ENCODE data around the gene ANO7. TPM values are rescaled to one million over a fixed set of nuclear protein-coding genes. Genes with fewer than 3 reads are reported as not detected.

The ANO7 gene
- total RNA-seq, 1 donor from 2014 or later = 0.35 TPM

DNA sequence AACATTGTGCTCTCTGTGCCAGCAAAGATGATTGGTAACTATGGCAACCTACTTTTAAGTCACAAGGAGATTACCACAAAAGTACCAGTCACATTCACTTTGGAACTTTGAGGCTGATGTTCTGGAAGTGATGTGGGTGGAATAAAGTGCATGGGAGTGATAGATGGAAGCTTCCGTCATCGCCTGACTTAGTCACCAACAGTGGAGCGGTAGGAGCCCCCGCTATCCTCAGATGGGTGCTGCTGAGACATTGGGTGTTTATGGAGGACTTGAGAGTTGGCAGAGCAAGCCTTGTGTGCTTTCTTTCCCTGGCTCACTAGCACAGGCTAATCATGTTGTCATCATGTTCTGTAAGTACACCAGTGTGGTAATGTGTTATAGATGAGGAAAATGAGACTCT, 33.6 kb upstream of the ANO7 start:
- no peak for DNase-seq
- intact Hi-C loops (cut with DNase I) = no loop called here
- no peak for ATAC-seq (ENCODE audit: poor library complexity)

DNA sequence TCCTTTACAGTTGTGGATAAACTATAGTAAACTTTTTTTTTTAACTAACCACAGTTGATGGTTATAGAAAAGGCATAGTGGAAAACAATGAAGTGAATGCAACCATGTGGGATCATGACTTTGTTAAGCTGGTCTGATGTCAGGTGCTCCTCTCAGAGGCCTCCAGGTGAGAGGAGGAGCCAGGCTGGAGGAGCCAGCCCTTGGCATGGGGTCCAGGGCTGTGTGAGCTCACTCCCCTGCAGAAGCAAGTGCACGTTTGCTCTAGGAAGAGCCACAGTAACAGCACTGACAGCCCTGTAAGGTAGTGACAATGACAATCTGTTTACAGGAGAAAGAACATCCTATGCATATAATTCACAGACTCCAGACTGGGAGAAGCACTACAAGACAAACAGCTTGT, 32.5 kb upstream of the ANO7 start:
- intact Hi-C loops (cut with DNase I) = no loop called here
- ATAC-seq (ENCODE audit: poor library complexity) (no peak), DNase-seq (no peak)

DNA sequence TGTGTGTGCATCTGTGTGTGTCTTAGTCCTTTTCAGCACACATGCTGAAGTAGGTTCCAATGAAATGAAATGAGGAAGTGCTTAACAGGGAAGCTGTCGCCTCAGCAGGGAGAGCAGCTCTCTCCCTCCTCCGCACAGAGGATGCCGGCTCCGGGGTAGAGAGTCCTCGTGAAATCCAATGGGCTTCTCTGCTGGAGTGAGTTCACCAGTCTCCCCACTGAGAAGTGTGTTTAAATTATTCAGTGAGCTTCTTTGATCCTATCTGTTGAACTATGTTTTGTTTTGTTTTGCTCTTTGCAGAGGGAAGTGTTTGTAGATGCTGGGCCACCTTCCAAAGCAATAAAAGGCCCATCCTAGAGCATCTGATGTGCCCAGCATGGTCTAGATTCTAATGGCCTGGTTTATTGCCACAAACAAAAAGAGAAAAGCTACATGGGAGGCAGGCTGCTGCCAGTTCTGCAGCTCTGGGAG, 31.5 kb upstream of the ANO7 start:
- DNase-seq (no peak), ATAC-seq (ENCODE audit: poor library complexity) (no peak)
- intact Hi-C loops (cut with DNase I) = no loop called here

DNA sequence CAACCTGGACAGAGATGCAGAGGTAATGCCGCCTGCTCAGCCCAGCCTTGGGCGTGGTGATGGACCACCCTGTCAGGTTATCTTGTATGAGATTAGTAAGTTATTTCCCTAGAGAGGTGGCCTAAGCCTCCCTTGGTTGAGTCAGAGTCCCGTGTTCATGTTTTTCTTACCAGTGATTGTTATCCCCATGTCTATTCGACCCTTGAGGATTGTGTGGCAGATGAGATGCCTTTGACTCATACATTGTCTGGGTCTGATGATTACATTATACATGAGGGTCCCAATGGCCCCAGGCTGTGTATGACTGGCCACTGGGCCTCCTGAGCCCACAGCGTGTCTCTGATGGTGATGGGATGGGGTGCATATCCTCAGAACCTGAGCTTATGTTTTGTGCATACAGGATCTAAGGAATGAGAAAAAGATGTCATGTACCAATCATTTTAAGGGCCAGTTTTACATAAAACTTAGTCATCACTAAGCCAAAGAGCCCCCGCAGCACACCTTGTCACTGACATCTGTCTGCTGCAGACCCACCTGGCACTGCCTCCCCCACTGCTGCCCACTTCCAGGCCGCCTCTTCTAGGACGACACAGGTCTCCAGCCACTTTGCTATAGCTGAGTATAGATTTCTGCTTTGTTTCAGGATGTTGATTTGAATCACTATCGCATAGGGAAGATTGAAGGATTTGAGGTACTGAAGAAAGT, 30.5 kb upstream of the ANO7 start:
- DNase-seq (no peak), ATAC-seq (ENCODE audit: poor library complexity) (no peak)
- intact Hi-C loops (cut with DNase I) = no loop called here

DNA sequence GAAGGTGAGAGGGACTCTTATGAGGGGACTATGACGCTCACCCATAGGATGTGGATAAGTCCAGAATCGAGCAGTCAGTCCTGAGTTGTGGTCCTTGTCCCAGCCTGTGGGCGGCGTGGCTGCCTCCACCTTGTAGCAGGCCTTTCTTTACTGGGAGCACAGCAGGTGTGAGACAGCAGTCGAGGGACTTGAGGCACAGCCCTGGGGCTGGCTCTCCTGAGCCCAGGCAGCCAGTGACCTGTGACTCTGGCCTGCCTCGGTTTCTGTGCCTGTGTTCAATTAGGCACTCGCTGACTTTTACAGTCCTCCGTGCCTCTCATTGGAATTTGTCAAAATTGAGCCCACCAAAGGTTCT, 30.0 kb upstream of the ANO7 start:
- ATAC-seq (ENCODE audit: poor library complexity) (no peak), DNase-seq (no peak)
- intact Hi-C loops (cut with DNase I) = no loop called here

DNA sequence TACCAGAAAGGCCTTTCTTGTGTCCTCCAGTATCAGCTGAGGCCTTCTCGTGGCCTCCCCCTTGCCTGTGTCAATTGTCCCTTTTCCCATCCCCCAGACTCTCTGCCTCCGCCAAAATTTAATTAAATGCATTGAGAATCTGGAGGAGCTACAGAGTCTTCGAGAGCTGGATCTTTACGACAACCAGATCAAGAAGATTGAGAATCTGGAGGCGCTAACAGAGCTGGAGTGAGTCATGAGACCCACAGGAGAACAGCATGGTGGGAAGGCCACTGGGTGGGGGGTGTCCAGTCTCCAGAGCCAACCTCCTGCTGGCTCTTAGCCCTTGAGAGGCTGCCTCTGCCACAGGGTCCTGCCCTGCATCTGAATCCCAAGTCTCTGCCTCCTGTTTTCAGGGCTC, 29.4 kb upstream of the ANO7 start:
- no peak for DNase-seq
- intact Hi-C loops (cut with DNase I) = no loop called here
- no peak for ATAC-seq (ENCODE audit: poor library complexity)

DNA sequence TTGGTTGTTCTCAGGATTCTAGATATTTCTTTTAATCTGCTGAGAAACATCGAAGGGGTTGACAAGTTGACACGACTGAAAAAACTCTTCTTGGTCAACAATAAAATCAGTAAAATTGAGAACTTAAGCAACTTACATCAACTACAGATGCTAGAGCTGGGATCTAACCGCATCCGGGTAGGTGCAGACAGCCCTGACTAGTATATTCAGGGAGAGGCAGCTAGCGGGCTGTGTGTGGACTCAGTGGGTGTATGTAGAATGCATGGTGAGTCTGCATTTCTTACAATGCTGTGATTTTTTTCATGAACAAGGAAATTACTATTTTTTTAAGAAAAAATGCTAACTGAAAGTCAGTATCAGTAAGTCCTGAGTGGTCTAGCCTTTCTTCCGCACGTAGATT, 28.2 kb upstream of the ANO7 start:
- no peak for DNase-seq
- ATAC-seq (ENCODE audit: poor library complexity) = no peak
- intact Hi-C loops (cut with DNase I) = no loop called here

DNA sequence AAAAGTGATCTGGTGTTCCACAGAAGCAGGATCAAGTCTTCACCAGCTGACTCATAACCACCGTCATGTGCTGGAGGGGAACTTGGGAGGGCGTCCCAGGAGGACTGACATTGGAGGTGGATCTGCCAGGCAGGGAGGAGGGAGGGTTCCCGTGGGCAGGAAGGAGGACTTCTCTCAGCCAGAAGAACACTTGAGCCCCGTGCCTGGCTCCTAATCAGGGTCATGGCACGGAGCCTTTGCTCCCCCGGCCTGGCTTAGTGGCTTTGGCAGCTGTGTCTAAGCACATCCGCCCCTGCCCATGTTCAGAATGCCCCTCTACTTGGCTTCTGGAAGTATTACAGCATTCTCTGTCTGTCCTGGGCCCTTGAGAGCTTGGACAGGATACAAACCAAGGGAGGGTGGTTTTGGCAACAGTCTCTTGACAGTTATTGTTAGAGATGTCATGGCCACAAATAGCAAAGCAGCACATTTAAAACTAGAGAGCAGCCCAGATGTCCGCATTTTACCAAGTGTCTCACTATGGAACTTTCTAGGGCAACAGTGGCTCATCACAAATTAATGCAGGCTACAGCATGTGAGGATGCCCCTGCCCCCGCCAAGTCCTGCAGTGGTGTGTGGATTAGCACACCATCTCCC, 26.7 kb upstream of the ANO7 start:
- peak; percentile 95 for ATAC-seq (ENCODE audit: poor library complexity)
- intact Hi-C loops (cut with DNase I) = no loop called here
- peak; percentile 87 for DNase-seq

DNA sequence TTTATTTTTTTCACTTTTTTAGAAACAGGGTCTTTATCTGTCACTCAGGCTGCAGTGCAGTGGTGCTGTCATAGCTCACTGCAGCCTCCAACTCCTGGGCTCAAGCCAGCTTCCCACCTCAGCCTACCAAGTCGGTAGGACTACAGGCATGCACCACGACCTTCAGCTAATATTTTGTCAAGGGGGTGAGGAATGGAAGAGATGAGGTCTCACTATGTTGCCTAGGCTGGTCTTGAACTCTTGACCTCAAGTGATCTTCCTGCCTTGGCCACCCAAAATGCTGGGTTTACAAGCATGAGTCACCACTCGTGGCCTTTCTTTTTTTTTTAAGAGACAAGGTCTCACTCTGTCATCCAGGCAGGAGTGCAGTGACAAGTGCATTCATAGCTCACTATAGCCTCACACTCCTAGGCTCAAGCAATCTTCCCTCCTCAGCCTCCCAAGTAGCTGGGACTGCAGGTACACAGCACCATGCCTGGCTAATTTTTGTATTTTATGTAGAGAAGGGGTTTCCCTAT, 24.8 kb upstream of the ANO7 start:
- DNase-seq = no peak
- ATAC-seq (ENCODE audit: poor library complexity) = no peak
- intact Hi-C loops (cut with DNase I) = no loop called here

DNA sequence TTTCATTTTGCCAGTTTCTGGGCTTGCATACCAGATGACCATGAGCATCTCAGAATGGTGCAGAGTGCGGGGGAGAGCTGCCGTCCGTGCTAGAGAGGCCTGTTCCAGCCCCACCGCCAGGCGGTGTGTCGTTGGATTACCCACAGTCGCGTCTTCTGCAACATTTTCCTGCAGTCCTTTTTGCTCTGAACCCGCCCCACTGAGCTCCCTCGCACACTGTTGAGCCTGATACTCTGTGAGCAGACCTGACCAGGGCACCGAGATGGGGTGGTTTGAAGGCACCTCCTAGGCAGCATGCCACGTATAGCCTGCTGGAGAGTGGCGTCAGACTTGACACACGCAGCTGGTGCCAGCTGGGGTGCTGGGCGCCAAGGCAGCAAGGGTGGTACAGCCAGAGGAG, 20.1 kb upstream of the ANO7 start:
- ATAC-seq (ENCODE audit: poor library complexity) = no peak
- intact Hi-C loops (cut with DNase I) = no loop called here
- no peak for DNase-seq

DNA sequence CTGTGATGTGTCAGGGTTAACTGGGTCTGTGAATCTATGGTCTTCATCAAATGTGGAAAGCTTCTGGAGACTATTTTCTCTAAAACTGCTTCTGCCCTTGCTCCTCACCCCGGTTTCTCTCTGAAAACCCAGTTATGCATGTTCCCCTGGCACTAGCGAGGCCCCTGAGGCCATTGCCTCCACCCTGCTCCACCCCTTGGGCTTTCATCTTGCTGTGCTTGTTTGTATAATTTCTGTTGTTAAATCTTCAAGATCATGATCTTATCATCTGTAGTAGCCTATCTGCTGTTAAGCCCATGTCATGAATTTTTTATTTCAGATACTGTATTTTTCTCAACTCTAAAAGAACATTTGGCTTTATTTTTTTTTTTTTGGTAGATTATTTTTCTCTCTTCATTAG, 14.9 kb upstream of the ANO7 start:
- DNase-seq (peak; percentile 19), ATAC-seq (ENCODE audit: poor library complexity) (no peak)
- intact Hi-C loops (cut with DNase I) = no loop called here

DNA sequence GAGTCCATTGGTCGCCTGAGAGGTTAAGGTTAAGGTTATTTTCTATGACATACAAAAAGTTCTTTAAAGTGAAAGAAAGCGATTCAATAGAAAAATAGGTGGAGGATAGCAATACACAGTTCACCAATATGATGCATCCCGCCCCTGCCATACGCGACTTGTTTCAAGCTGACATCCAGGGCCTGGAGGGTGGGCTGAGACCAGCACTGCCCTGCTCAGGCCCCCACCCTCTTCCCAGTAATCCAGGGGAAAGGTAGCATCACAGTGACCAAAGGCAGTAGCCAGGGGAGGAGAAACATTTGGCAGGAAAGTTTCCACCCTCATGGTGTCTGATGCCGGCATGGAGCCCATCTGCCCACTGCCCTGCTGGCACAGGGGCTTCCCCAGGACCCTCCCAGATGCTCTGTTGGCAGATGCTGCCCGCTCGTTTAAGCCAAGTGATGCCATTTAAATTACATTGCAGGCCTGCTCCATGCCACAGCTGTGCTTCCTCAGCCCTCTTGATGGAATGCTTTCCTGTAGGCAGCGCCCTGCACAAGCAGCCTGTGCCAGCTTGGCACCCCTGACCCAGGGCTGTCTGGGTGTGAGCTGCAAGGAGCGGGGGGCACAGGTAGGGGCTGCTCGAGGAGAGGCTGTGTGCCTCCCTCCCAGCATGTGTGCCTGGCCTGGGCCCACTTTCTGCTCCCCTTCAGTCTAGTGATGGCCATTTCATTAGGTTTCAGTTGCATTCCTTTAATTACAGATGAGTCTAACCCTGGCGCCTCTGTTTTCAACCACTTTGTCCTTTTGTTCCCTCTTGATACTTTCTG, 10.7 kb upstream of the ANO7 start:
- intact Hi-C loops (cut with DNase I) = no loop called here
- DNase-seq = peak; percentile 15
- no peak for ATAC-seq (ENCODE audit: poor library complexity)

DNA sequence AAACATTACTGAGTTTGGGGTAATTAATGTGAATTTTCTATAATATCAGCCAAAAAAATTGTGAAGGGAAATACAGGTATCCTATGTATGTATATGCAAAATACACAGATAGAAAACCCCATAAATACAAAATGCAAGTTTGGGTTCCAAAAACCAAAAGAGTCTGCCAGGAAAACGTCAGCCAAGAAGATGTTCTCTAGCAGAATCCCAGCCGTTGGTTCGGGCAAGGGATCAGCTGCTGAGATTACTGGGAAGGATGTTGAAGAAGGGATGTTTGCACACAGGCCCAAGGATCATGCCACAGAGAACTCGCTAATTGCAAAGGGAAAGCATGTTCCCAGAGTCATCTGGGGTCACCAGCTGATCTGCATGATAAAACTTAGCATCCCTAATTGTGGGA, 9.5 kb upstream of the ANO7 start:
- intact Hi-C loops (cut with DNase I) = no loop called here
- DNase-seq (peak; percentile 37), ATAC-seq (ENCODE audit: poor library complexity) (no peak)

DNA sequence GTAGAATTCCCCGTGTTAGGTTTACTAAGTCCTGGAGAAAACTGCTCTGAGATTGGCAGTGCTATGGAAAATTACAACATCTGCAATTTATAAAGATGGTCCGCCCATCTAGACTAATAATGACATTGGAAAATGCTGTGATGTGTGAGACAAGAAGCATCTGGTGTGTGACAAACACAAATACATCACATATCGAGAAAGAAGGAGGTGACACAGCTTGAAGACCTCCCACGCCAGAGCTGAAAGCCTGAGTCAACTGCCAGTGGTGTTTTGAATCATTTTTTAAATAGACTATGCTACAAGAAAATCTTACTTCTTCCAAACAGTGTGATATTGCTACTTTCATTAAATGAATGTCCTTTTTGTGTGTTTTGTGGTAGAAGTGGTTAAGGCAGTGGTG, 8.6 kb upstream of the ANO7 start:
- peak; percentile 3 for DNase-seq
- intact Hi-C loops (cut with DNase I) = no loop called here
- ATAC-seq (ENCODE audit: poor library complexity) = no peak

DNA sequence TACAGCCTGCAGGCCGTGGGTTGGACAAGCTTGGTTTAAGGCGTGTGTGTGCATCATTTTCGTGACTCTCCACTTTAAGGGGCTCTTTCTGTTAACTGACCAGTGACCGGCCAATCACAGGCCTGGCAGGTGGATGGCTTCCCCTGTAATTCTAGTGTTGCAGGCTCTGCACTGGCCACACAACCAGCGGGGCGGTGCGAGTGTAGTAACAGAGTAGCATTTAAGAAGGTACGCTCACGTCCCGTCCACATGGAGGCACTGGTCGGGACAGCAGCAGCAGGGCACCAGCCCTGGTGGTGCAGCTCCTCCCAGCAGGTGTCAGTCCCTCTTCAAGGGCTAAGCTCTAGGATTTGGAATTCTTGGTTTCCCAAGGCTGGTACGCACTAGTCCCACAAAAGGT, 8.0 kb upstream of the ANO7 start:
- ATAC-seq (ENCODE audit: poor library complexity) (no peak), DNase-seq (peak; percentile 26)
- intact Hi-C loops (cut with DNase I) = no loop called here

DNA sequence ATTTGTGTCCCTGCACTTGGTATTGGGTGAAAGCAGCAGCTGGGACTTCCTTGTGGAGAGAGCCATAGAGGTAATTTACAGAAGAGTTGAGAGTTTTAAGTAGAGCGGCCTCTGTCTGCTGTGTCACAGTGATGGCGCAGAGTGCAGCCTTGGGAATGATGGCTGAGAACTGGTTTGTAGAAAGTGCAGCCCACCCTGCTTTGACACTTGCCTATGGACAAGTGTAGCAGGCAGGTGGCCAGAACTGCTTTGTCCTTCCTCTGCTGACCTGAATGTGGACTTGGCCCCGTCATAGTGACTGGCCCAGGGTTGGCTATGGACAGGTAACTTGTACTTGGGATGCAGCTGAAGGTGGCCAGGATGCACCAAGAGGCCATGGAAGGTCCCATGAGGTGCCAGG, 6.4 kb upstream of the ANO7 start:
- ATAC-seq (ENCODE audit: poor library complexity) = no peak
- intact Hi-C loops (cut with DNase I) = no loop called here
- no peak for DNase-seq

DNA sequence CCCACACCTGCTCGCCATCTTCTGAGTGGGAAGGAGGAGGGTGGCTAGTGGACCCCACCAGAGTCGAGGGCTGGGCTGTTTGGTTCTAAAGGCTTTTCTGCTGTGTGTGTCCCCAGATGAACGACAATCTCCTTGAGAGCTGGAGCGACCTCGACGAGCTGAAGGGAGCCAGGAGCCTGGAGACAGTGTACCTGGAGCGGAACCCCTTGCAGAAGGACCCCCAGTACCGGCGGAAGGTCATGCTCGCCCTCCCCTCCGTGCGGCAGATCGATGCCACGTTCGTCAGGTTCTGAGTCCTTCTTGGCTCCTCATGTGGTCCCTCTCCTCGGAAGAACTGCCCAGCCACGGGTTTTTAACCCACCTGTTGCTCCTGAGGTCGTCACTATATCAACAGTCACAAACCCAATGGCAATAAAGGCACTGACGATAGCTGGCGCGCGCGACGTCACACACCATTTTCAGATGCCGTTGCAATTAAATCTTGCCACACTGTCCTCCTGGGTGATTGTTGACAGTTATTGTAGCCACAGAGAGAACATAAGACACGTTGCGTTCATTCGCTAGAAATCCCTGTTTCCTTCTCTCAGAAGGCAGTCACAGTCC, 5.8 kb upstream of the ANO7 start:
- intact Hi-C loops (cut with DNase I) = no loop called here
- DNase-seq = peak; percentile 23
- no peak for ATAC-seq (ENCODE audit: poor library complexity)

DNA sequence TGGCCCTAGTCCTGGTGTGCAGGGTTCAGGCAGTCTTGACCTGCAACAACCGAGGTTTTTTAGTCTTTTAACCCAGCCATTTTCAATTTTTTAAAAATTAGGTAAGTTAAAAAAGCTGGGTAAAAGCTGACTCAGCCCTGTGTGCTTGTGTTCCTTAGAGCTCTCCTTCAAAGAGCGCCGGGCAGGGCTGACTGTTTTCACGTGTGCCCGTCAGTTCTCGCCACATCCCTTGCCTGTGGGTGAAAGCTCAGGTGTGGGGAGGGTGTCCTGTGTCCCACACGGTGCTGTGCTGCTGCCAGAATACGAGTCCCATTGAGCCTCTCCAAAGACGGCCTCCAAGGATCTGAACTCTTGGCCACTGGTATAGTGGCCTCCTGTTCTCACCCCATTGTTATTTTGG, 5.3 kb upstream of the ANO7 start:
- ATAC-seq (ENCODE audit: poor library complexity) = no peak
- intact Hi-C loops (cut with DNase I) = no loop called here
- peak; percentile 8 for DNase-seq

DNA sequence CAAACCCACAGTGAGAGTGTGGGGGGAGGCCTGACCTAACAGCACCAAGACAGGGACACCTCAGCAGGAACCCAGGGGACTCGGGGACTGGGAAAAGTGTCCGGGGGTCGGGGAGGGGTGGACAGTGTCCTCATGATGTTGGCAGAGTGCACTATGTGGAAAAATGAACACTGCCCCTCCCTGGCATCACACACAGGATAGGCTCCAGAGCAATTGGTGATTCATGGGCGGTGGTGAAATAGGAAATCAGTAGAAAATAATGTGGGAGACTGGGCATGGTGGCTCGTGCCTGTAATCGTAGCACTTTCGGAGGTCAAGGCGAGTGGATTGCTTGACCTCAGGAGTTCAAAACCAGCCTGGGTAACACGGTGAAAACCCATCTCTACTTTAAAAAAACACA, 3.6 kb upstream of the ANO7 start:
- peak; percentile 6 for DNase-seq
- intact Hi-C loops (cut with DNase I) = no loop called here
- no peak for ATAC-seq (ENCODE audit: poor library complexity)
